ENCODE results near the gene AATK. TPM values are rescaled to one million over a fixed set of nuclear protein-coding genes. Genes with fewer than 3 reads are reported as not detected.
"Not testable (repeated sequence)": the region's sequence is repeated elsewhere in the genome, so short reads cannot be mapped to it uniquely, and the experiment has no call there.

The AATK gene
- total and polyA plus RNA-seq, 11 donors, result 1.3 to 12.0 (median 9.3) TPM

DNA sequence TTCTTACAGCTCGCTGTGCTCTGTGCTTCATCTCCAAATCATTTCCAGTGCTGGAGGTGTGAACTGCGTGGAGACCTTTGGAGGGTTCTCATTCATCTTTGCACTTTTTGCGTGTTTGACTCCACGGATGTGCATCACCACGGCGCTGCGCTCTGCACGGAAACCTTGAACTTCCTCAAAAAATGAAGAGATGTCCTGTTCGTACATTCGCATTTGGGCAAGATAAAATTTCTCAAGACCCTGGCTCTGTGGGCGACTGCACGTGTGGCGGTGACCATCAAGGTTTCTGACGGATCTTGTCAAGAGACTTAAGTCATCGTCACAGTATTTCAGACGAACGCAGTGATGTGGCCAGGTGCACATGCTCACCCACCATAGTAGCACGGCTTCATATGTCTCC is 11.1 kb downstream of the AATK start:
- peaks cover 0 to 35% (median 0%) of the 10 kb centered on the region in 12 donors for H3K4me1 ChIP-seq
- no peak for TF ChIP-seq POLR2A (IDR thresholded peaks at IDR 0.05)
- TF ChIP-seq, protein P1, sequence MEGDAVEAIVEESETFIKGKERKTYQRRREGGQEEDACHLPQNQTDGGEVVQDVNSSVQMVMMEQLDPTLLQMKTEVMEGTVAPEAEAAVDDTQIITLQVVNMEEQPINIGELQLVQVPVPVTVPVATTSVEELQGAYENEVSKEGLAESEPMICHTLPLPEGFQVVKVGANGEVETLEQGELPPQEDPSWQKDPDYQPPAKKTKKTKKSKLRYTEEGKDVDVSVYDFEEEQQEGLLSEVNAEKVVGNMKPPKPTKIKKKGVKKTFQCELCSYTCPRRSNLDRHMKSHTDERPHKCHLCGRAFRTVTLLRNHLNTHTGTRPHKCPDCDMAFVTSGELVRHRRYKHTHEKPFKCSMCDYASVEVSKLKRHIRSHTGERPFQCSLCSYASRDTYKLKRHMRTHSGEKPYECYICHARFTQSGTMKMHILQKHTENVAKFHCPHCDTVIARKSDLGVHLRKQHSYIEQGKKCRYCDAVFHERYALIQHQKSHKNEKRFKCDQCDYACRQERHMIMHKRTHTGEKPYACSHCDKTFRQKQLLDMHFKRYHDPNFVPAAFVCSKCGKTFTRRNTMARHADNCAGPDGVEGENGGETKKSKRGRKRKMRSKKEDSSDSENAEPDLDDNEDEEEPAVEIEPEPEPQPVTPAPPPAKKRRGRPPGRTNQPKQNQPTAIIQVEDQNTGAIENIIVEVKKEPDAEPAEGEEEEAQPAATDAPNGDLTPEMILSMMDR (IDR thresholded peaks at IDR 0.05), result no peak
- peak in 1 of 5 donors; percentile 25 for DNase-seq
- 93 to 95% (median 94%) methylated on average over 18 of the region's 18 CpGs for WGBS, 4 donors
- H3K27me3 ChIP-seq, result no peaks in the 10 kb centered on the region
- no peaks in the 10 kb centered on the region for H3K36me3 ChIP-seq
- H3K27ac ChIP-seq, result no peak overlapping the region
- ATAC-seq, result no peak
- no peaks in the 10 kb centered on the region for H3K9me3 ChIP-seq
- intact Hi-C loops (cut with DNase I), result no loop called here
- no peak overlapping the region for H3K4me3 ChIP-seq

DNA sequence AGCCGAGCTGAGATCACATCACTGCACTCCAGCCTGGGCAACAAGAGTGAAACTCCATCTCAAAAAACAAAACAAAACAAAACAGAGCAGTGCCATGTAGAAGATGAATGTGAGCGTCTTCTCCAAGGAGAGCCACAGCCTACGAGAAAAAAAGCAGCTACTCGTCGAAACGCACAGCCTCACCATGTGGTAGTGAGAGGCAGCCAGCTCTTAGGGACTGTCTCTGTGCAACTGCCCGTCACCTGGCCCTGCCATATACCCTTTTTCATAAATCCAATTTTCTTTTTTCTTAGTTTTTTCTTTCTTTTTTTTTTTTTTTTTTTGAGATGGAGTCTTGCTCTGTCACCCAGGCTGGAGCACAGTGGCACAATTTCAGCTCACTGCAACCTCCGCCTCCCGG is 12.0 kb downstream of the AATK start:
- intact Hi-C loops (cut with DNase I); H3K36me3 ChIP-seq; H3K27me3 ChIP-seq; H3K4me3 ChIP-seq; ATAC-seq; DNase-seq; H3K9me3 ChIP-seq: not testable (repeated sequence)
- WGBS, 4 donors, result 86 to 95% (median 94%) methylated on average over 9 of the region's 9 CpGs
- H3K27ac ChIP-seq, result peak overlapping the region in 1 of 12 donors; percentile 69
- peaks cover 0 to 36% (median 0%) of the 10 kb centered on the region in 12 donors for H3K4me1 ChIP-seq

DNA sequence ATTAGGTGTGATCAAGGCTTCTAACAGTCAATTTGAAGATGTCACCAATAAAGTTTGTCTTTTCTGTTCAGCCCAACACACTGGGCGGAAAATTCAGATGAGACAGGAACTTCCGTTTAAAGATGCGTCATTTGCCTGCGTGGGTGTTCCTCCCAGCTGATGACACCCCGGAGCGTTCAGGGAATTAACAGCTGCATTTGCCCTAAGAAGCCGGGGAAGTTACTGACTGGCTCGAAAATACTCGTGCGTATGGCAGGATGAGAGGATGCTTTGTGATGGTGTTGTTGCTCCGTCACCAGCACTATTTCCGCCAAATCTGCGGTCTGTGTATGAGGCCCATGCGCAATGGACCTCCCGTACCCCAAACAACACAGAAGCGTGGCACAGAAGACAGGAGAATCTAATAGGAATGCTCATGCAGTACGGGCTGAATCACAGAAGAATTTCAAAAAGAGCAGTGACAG is 12.6 kb downstream of the AATK start:
- peak in 3 of 5 donors; percentile 37 to 49 (median 43) for DNase-seq

DNA sequence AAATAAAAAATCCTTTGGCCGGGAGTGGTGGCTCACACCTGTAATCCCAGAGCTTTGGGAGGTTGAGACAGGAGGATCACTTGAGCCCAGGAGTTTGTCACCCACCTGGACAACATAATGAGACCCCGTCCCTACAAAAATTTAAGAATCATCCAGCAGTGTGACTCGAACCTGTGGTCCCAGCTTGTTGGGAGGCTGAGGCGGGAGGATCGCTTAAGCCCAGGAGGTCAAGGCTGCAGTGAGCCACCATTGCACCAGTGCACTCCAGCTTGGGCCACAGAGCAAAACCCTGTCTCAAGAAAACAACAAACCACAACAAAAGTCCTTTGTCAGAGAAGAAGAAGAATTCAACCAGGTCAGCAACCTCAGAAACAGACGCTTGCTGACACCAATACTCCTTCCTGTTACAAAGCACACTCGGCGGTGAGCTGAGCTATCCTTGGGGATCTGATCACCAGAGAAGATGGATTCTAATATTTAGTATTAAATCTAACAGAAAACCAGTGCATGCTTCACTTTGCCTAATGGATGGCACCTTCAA is 13.7 kb downstream of the AATK start:
- Histone ChIP-seq H3K4me1 (peaks cover 0 to 36% (median 0%) of the 10 kb centered on the region in 12 donors), H3K36me3 (no peaks in the 10 kb centered on the region), H3K27me3 (no peaks in the 10 kb centered on the region), H3K9me3 (no peaks in the 10 kb centered on the region), H3K27ac (peak overlapping the region in 1 of 12 donors; percentile 77), H3K4me3 (no peak overlapping the region)
- WGBS, 4 donors, result 79 to 87% (median 86%) methylated on average over 8 of the region's 8 CpGs
- DNase-seq (no peak), ATAC-seq (no peak)
- intact Hi-C loops (cut with DNase I), result no loop called here
- TF ChIP-seq, protein P1 (IDR thresholded peaks at IDR 0.05), result no peak
- no peak for TF ChIP-seq POLR2A (IDR thresholded peaks at IDR 0.05)

More for the DNA sequence above, 12.6 kb downstream of the AATK start:
- 50 to 62% (median 55%) methylated on average over 17 of the region's 17 CpGs for WGBS, 4 donors
- Histone ChIP-seq H3K4me1 (peaks cover 0 to 36% (median 0%) of the 10 kb centered on the region in 12 donors), H3K9me3 (no peaks in the 10 kb centered on the region), H3K36me3 (no peaks in the 10 kb centered on the region), H3K27me3 (no peaks in the 10 kb centered on the region), H3K27ac (peak overlapping the region in 1 of 12 donors; percentile 77), H3K4me3 (no peak overlapping the region)
- no peak for TF ChIP-seq POLR2A (IDR thresholded peaks at IDR 0.05)
- TF ChIP-seq, protein P1 (IDR thresholded peaks at IDR 0.05), result no peak
- ATAC-seq, result peak in 2 of 4 donors; percentile 68 to 78
- intact Hi-C loops (cut with DNase I), result no loop called here

DNA sequence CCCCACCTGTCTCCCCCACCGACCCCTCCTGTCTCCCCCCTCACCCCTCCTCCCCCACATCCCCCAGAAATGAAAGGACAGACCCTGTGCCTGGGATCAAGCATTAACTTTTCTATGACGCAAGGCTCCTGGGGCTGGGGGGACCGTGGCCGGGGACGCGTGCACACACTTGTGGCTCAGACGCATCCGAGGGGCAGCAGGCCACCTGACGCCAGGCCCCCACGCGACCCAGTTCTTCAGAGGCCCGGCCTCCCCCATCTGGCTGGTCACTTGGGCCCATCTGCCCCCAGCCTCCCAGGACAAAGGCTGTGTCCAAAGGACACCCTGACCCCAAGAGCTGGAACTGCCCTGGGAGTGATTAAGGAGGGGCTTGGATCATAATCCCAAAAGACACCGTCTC is 14.7 kb downstream of the AATK start:
- H3K36me3 ChIP-seq, result no peaks in the 10 kb centered on the region
- ATAC-seq (no peak), DNase-seq (peak in 1 of 5 donors; percentile 17)
- TF ChIP-seq POLR2A (IDR thresholded peaks at IDR 0.05), result no peak
- TF ChIP-seq, protein P1 (IDR thresholded peaks at IDR 0.05), result no peak
- 78 to 82% (median 82%) methylated on average over 1 to 13 of the region's 13 CpGs for WGBS, 4 donors
- H3K27me3 ChIP-seq, result no peaks in the 10 kb centered on the region
- peaks cover 0 to 36% (median 0%) of the 10 kb centered on the region in 12 donors for H3K4me1 ChIP-seq
- no peak overlapping the region for H3K4me3 ChIP-seq
- peak overlapping the region in 1 of 12 donors; percentile 77 for H3K27ac ChIP-seq
- no peaks in the 10 kb centered on the region for H3K9me3 ChIP-seq
- intact Hi-C loops (cut with DNase I), result no loop called here
